H1 (cell line): ENCODE results near the gene C1orf210. TPM values are rescaled to one million over a fixed set of nuclear protein-coding genes. Genes with fewer than 3 reads are reported as not detected.

Experiments
- CTCF ChIA-PET: fragments of 300-600 bp; sonication (Branson Sonifier 250); formaldehyde crosslinking; loops from one replicate; lab custom pipeline; 2021; ENCODE audit not compliant: partially characterized antibody; lab: Charles Lee
- POLR2A ChIA-PET: fragments of 300-600 bp; sonication (Branson Sonifier 250); formaldehyde crosslinking; loops from one replicate; lab custom pipeline; 2021; ENCODE audit warnings: inconsistent platforms; ENCODE audit not compliant: partially characterized antibody; lab: Charles Lee
- DNase-seq, 2 experiments: peaks; one replicate each; pipeline versions ENCODE4 v3.0.0 to v3.0.0-alpha.2; 2010 to 2022; ENCODE audit warnings: low spot score in 2 of 2, low read depth in 1 of 2, mixed read lengths in 1 of 2
- FAIRE-seq: peaks from 2 replicates; lab custom pipeline; 2011; peaks lifted over from hg19 to GRCh38; lab: Jason Lieb, UNC
- H2AFZ ChIP-seq: 2 replicates; pipeline ENCODE4 v1.8.1; 2012; ENCODE audit warnings: low read length, inconsistent platforms
- H2AK5ac ChIP-seq: 2 replicates; pipeline ENCODE4 v1.6.1; 2013; ENCODE audit warnings: low read depth, low read length
- H2BK120ac ChIP-seq: replicated peaks from 2 replicates; pipeline ENCODE3; 2013; ENCODE audit warnings: low read depth, low read length, inconsistent platforms
- H2BK12ac ChIP-seq: 2 replicates; pipeline ENCODE4 v1.6.1; 2013; ENCODE audit warnings: low read depth, low read length
- H2BK15ac ChIP-seq: 2 replicates; pipeline ENCODE4 v1.6.1; 2013; ENCODE audit warnings: low read length
- H2BK20ac ChIP-seq: 2 replicates; pipeline ENCODE4 v1.6.1; 2013; ENCODE audit warnings: low read length
- H2BK5ac ChIP-seq: 2 replicates; pipeline ENCODE4 v1.6.1; 2013; ENCODE audit warnings: low read depth, low read length
- H3K14ac ChIP-seq: 2 replicates; pipeline ENCODE4 v1.6.1; 2013; ENCODE audit warnings: inconsistent platforms; ENCODE audit not compliant: insufficient read length
- H3K18ac ChIP-seq: 2 replicates; pipeline ENCODE4 v1.6.1; 2013; ENCODE audit warnings: low read length; ENCODE audit errors: extremely low read depth
- H3K23ac ChIP-seq: 2 replicates; pipeline ENCODE4 v1.6.1; 2013; ENCODE audit warnings: inconsistent platforms; ENCODE audit not compliant: insufficient read length
- H3K23me2 ChIP-seq: 2 replicates; pipeline ENCODE4 v1.6.1; 2013; ENCODE audit warnings: low read depth, low read length
- H3K27ac ChIP-seq: 2 replicates; pipeline ENCODE4 v1.6.1; 2011; ENCODE audit warnings: low read depth, low read length, inconsistent platforms
- H3K27me3 ChIP-seq, 4 experiments: replicated peaks in 1 of 4; 1 replicate in 1 of 4; 2 replicates in 3 of 4; pipeline versions ENCODE4 v1.6.1 to v1.8.1; 2011 to 2013; ENCODE audit warnings: low read length in 3 of 4, mild to moderate bottlenecking in 3 of 4, inconsistent platforms in 2 of 4, mixed read lengths in 2 of 4, moderate library complexity in 1 of 4; ENCODE audit not compliant: control insufficient read depth in 3 of 4, insufficient read depth in 3 of 4; ENCODE audit errors: extremely low read depth in 1 of 4
- H3K36me3 ChIP-seq, 4 experiments: 2 replicates each; pipeline versions ENCODE4 v1.6.1 to v1.8.1; 2011 to 2013; ENCODE audit warnings: mild to moderate bottlenecking in 4 of 4, low read length in 3 of 4, moderate library complexity in 2 of 4, control low read depth in 1 of 4, inconsistent platforms in 1 of 4; ENCODE audit not compliant: insufficient read depth in 4 of 4, control insufficient read depth in 2 of 4
- H3K4ac ChIP-seq: replicated peaks from 2 replicates; pipeline ENCODE3; 2013; ENCODE audit warnings: low read length, low read depth, mixed read lengths, inconsistent platforms; ENCODE audit not compliant: insufficient read length
- H3K4me1 ChIP-seq, 4 experiments: replicated peaks in 1 of 4; 1 replicate in 1 of 4; 2 replicates in 3 of 4; pipeline versions ENCODE4 v1.6.1 to v1.8.1; 2011 to 2013; ENCODE audit warnings: low read length in 3 of 4, inconsistent platforms in 2 of 4, mixed read lengths in 1 of 4; ENCODE audit not compliant: insufficient read depth in 4 of 4, control insufficient read depth in 3 of 4
- H3K4me2 ChIP-seq, 2 experiments: 2 replicates each; pipeline versions ENCODE4 v1.6.1 to v1.8.1; 2011 to 2013; ENCODE audit warnings: low read depth in 2 of 2, low read length in 2 of 2, control low read depth in 1 of 2, inconsistent platforms in 1 of 2, mild to moderate bottlenecking in 1 of 2; ENCODE audit not compliant: insufficient read depth in 1 of 2
- H3K4me3 ChIP-seq, 4 experiments: fragments of 200-600, 300-600 bp in 1 of 4; sonication (generic), shearing (Covaris generic), sonication (Bioruptor Twin) in 1 of 4; 2 replicates each; pipeline versions ENCODE4 v1.5.1 to v1.8.1; 2011 to 2016; ENCODE audit warnings: low read length in 4 of 4, low read depth in 3 of 4, control low read depth in 2 of 4, inconsistent platforms in 2 of 4, mild to moderate bottlenecking in 2 of 4, mixed read lengths in 1 of 4, moderate library complexity in 1 of 4; ENCODE audit not compliant: insufficient read depth in 2 of 4; ENCODE audit errors: extremely low read depth in 1 of 4
- H3K56ac ChIP-seq: replicated peaks from 2 replicates; pipeline ENCODE3; 2013; ENCODE audit warnings: low read depth, mild to moderate bottlenecking, mixed read lengths, low read length, inconsistent platforms; ENCODE audit not compliant: insufficient read length
- H3K79me1 ChIP-seq: 2 replicates; pipeline ENCODE4 v1.6.1; 2013; ENCODE audit warnings: low read depth, low read length, control low read depth
- H3K79me2 ChIP-seq, 2 experiments: 2 replicates each; pipeline versions ENCODE4 v1.6.1 to v1.8.1; 2012 to 2013; ENCODE audit warnings: low read length in 2 of 2, mild to moderate bottlenecking in 2 of 2, inconsistent platforms in 1 of 2; ENCODE audit not compliant: insufficient read depth in 2 of 2, control insufficient read depth in 1 of 2
- H3K9ac ChIP-seq, 4 experiments: replicated peaks in 1 of 4; 1 replicate in 1 of 4; 2 replicates in 3 of 4; pipeline versions ENCODE4 v1.6.1 to v1.8.1; 2011 to 2013; ENCODE audit warnings: low read depth in 3 of 4, low read length in 3 of 4, control low read depth in 2 of 4, mild to moderate bottlenecking in 2 of 4, moderate library complexity in 2 of 4, inconsistent platforms in 1 of 4; ENCODE audit errors: extremely low read depth in 1 of 4
- H3K9me3 ChIP-seq, 2 experiments: 2 replicates each; pipeline versions ENCODE4 v1.6.1 to v1.8.1; 2012 to 2013; ENCODE audit warnings: mild to moderate bottlenecking in 2 of 2, moderate library complexity in 2 of 2, control low read depth in 1 of 2, inconsistent platforms in 1 of 2, low read depth in 1 of 2, low read length in 1 of 2, mixed read lengths in 1 of 2; ENCODE audit not compliant: insufficient read depth in 2 of 2
- H4K20me1 ChIP-seq, 2 experiments: replicated peaks in 1 of 2; 2 replicates each; pipeline versions ENCODE3 to v1.8.1; 2011 to 2013; ENCODE audit warnings: inconsistent platforms in 2 of 2, low read length in 2 of 2, mild to moderate bottlenecking in 1 of 2; ENCODE audit not compliant: insufficient read depth in 2 of 2, control insufficient read depth in 1 of 2
- H4K5ac ChIP-seq: 2 replicates; pipeline ENCODE4 v1.6.1; 2013; ENCODE audit warnings: low read length, low read depth, mixed read lengths, inconsistent platforms; ENCODE audit not compliant: insufficient read length
- H4K8ac ChIP-seq: 2 replicates; pipeline ENCODE4 v1.8.0; 2013; ENCODE audit warnings: mild to moderate bottlenecking, moderate library complexity, low read length, inconsistent platforms; ENCODE audit not compliant: insufficient read depth; ENCODE audit errors: extremely low read depth
- H4K91ac ChIP-seq: replicated peaks from 2 replicates; pipeline ENCODE3; 2013; ENCODE audit warnings: low read length, mixed read lengths, inconsistent platforms; ENCODE audit not compliant: insufficient read length
- BCL11A ChIP-seq, 2 experiments: IDR thresholded peaks; one replicate each; pipeline ENCODE4 v1.6.1; 2011; ENCODE audit warnings: low read depth in 2 of 2, low read length in 2 of 2, mild to moderate bottlenecking in 2 of 2
- CEBPB ChIP-seq: IDR thresholded peaks from 2 replicates; pipeline ENCODE4 v1.6.1; 2012; ENCODE audit warnings: low read depth, low read length
- EGR1 ChIP-seq: IDR thresholded peaks from 2 replicates; pipeline ENCODE4 v1.6.1; 2011; ENCODE audit warnings: low read depth, low read length, borderline replicate concordance
- FOSL1 ChIP-seq: IDR thresholded peaks from 2 replicates; pipeline ENCODE4 v1.6.1; 2011; ENCODE audit warnings: mild to moderate bottlenecking, low read depth, low read length, moderate library complexity; ENCODE audit not compliant: insufficient read depth
- NANOG ChIP-seq: IDR thresholded peaks from 2 replicates; pipeline ENCODE4 v1.6.1; 2011; ENCODE audit warnings: low read length, low read depth, mild to moderate bottlenecking, inconsistent platforms; ENCODE audit not compliant: insufficient read depth, poor library complexity, severe bottlenecking
- POLR2AphosphoS5 ChIP-seq: IDR thresholded peaks from 2 replicates; pipeline ENCODE4 v1.6.1; 2011; ENCODE audit warnings: low read depth, low read length
- RXRA ChIP-seq: IDR thresholded peaks from 2 replicates; pipeline ENCODE4 v1.6.1; 2011; ENCODE audit warnings: low read depth, mild to moderate bottlenecking, low read length, moderate library complexity; ENCODE audit not compliant: insufficient read depth
- SP2 ChIP-seq: IDR thresholded peaks from 2 replicates; pipeline ENCODE4 v1.6.1; 2012; ENCODE audit warnings: mild to moderate bottlenecking, low read length, inconsistent platforms
- USF2 ChIP-seq: IDR thresholded peaks from 2 replicates; pipeline ENCODE4 v1.6.1; 2011; ENCODE audit warnings: low read length, improper control_type of control experiment
- YY1 ChIP-seq: IDR thresholded peaks from 2 replicates; pipeline ENCODE4 v1.6.1; 2011; ENCODE audit warnings: low read depth, mild to moderate bottlenecking, low read length
- WGBS, 2 experiments: shearing (Covaris generic) in 1 of 2; methylation state at CpG; one replicate each; pipeline versions ENCODE4 v1.1.6 to v1.1.7; 2013 to 2015; ENCODE audit warnings: low lambda C conversion rate in 2 of 2, mixed read lengths in 2 of 2, inconsistent platforms in 1 of 2, low coverage in 1 of 2, missing lambda C conversion rate in 1 of 2; ENCODE audit not compliant: insufficient replicate concordance in 2 of 2, insufficient coverage in 1 of 2, insufficient read length in 1 of 2; ENCODE audit errors: extremely low coverage in 1 of 2, missing lambda C conversion rate in 1 of 2; 5-methylcytosine and 5-hydroxymethylcytosine counted together
- polyA plus RNA-seq, 7 experiments: library from polyadenylated mRNA; depleted of rRNA in 3 of 7; stranded (reverse) in 5 of 7; unstranded in 2 of 7; fragments of >200 nt in 5 of 7; fragments of 200-250 nt in 2 of 7; gene quantifications; 1 replicate in 5 of 7; 2 replicates in 1 of 7; 4 replicates in 1 of 7; pipeline versions ENCODE4 v1.2.1 to v1.2.3, GENCODE V29; 2011 to 2013; ENCODE audit warnings: missing spikeins in 2 of 7, mixed read lengths in 2 of 7
- total RNA-seq: library from RNA; stranded (reverse); fragmentation: NEBNext Ultra II Directional; extraction: Animal tissue kit (Norgen Biotek cat#: 25700); gene quantifications from 2 replicates; pipeline ENCODE4 v1.2.1, GENCODE V29; 2021

C1orf210 gene
- total and polyA plus RNA-seq, 2 of the 8 experiments (the other 6 are each of a cell fraction or from before 2014, with no cell fraction given) = 12.0 to 27.9 TPM

- DNase-seq = no peak
- TF ChIP-seq BCL11A (IDR thresholded peaks at IDR 0.05; ENCODE audit: low read depth in 2 of 2, low read length in 2 of 2) (no peak), YY1 (no peak), RXRA (no peak), EGR1 (no peak), FOSL1 (no peak), NANOG (no peak), POLR2AphosphoS5 (no peak), USF2 (no peak), SP2 (no peak), CEBPB (no peak)
Measured at GRCh38 chr1:43288785-43289706, 3.7 kb upstream of the C1orf210 start.

More at GRCh38 chr1:43288785-43289706, 3.7 kb upstream of the C1orf210 start:
- no peak overlapping the region for H2AK5ac ChIP-seq
- H3K14ac ChIP-seq = no peak overlapping the region
- H3K27me3 ChIP-seq = no peaks in the 10 kb centered on the region; a peak in 1 of 7 replicates
- no peak overlapping the region for H3K4me2 ChIP-seq
- no peak overlapping the region for H2BK15ac ChIP-seq
- H3K4me3 ChIP-seq = no peak overlapping the region
- H3K18ac ChIP-seq = no peak overlapping the region
- 87% methylated on average over 12 of the region's 12 CpGs; no CpG with 5 or more reads in 1 of the 2 experiments for WGBS, 2 experiments
- H3K9me3 ChIP-seq = no peaks in the 10 kb centered on the region
- H2BK120ac ChIP-seq = no peak overlapping the region
- no peak overlapping the region for H4K5ac ChIP-seq
- no peak overlapping the region for H2AFZ ChIP-seq
- no peak overlapping the region for H2BK5ac ChIP-seq
- peaks cover 3% of the 10 kb centered on the region; the same call in 1 of the 2 replicates for H3K23me2 ChIP-seq
- no peak overlapping the region; the same call in 1 of the 2 replicates for H4K8ac ChIP-seq
- no peak overlapping the region for H3K56ac ChIP-seq
- H2BK12ac ChIP-seq = no peak overlapping the region
- FAIRE-seq = no peak
- no peaks in the 10 kb centered on the region for H3K36me3 ChIP-seq
- ChIA-PET CTCF (interaction anchor here (0.7 to 1.8 kb wide), 6 partner anchors 14 to 165 kb away, joined by 3 to 7 read pairs (median 3); no protein-coding TSS in a partner anchor), POLR2A (interaction anchor here (5.0 kb wide), 1 partner anchor 69 kb away, joined by 19 read pairs; the partner anchor contains the start of gene CDC20)
- no peak overlapping the region for H2BK20ac ChIP-seq
- H4K20me1 ChIP-seq = no peaks in the 10 kb centered on the region
- no peak overlapping the region for H3K23ac ChIP-seq
- H3K79me2 ChIP-seq = no peaks in the 10 kb centered on the region
- no peak overlapping the region for H3K4ac ChIP-seq
- H3K9ac ChIP-seq = no peak overlapping the region
- H3K79me1 ChIP-seq = no peaks in the 10 kb centered on the region; the same call in none of the 2 replicates
- H4K91ac ChIP-seq = no peak overlapping the region
- peaks cover 0 to 15% (median 12%) of the 10 kb centered on the region in 4 experiments; a peak in 6 of 7 replicates for H3K4me1 ChIP-seq
- no peak overlapping the region for H3K27ac ChIP-seq
